Esophagus squamous epithelium (tissue), 4 donors: ENCODE results near the gene ZNF823.

Source experiments
- POLR2A ChIP-seq, 4 donors: fragments of 450-650 bp; IDR thresholded peaks; one replicate each; pipeline ENCODE4 v1.6.1; 2017; ENCODE audit warnings: antibody characterized with exemption in 4 of 4, mild to moderate bottlenecking in 4 of 4, moderate library complexity in 3 of 4
- TF ChIP-seq, protein P1 (sequence below), 6 experiments: fragments of 450-650 bp in 4 of 6; fragments of 200-600 bp in 2 of 6; sonication (generic) in 2 of 6; IDR thresholded peaks; one replicate each; pipeline ENCODE4 v1.5.1; 2016 to 2019; ENCODE audit warnings: antibody characterized with exemption in 6 of 6, mild to moderate bottlenecking in 4 of 6, moderate library complexity in 4 of 6

GRCh38 chr19:11729586-11729985 is 9.2 kb downstream of the ZNF823 start:
- TF ChIP-seq, protein P1, sequence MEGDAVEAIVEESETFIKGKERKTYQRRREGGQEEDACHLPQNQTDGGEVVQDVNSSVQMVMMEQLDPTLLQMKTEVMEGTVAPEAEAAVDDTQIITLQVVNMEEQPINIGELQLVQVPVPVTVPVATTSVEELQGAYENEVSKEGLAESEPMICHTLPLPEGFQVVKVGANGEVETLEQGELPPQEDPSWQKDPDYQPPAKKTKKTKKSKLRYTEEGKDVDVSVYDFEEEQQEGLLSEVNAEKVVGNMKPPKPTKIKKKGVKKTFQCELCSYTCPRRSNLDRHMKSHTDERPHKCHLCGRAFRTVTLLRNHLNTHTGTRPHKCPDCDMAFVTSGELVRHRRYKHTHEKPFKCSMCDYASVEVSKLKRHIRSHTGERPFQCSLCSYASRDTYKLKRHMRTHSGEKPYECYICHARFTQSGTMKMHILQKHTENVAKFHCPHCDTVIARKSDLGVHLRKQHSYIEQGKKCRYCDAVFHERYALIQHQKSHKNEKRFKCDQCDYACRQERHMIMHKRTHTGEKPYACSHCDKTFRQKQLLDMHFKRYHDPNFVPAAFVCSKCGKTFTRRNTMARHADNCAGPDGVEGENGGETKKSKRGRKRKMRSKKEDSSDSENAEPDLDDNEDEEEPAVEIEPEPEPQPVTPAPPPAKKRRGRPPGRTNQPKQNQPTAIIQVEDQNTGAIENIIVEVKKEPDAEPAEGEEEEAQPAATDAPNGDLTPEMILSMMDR (IDR thresholded peaks at IDR 0.05) = no peak
- no peak for TF ChIP-seq POLR2A (IDR thresholded peaks at IDR 0.05)
